GM21717 (cell line): Measurements from ENCODE around the gene ZNF746.

Experiments used
- ATAC-seq: cut with Tn5 transposase; IDR thresholded peaks from one replicate; pipeline ENCODE4 v1.9.1; 2021; ENCODE audit warnings: mild to moderate bottlenecking, moderate library complexity; ENCODE audit not compliant: unreplicated experiment

Gene ZNF746

DNA sequence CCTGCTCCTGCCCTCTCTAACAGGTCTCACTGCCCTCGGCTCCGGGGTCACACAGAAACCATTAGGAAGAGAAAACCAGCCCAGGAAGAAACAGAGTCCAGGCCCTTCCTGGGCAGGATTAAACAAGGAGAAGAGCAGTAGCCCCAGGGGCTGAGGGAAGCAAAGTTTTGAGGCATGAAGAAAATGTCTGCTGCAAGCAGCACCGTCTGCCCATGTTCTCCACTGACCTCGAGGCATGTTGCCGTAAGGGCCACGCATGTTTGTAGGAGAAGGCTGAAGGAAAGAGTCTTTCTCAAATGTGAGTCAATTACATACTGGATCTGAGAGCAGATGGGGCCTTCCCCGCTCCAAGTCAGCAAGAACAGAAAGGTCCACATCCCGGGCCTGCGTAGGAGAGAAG is 4.2 kb downstream of the ZNF746 start:
- no peak for ATAC-seq

- ATAC-seq, result no peak
Observed at GRCh38 chr7:149490083-149490760, 7.4 kb downstream of the ZNF746 start.

- ATAC-seq, result no peak
Observed at GRCh38 chr7:149489391-149490024, 8.1 kb downstream of the ZNF746 start.

GRCh38 chr7:149479568-149479967 is 18.0 kb downstream of the ZNF746 start:
- ATAC-seq, result no peak

- no peak for ATAC-seq
Observed at GRCh38 chr7:149478754-149479153, 18.9 kb downstream of the ZNF746 start.

DNA sequence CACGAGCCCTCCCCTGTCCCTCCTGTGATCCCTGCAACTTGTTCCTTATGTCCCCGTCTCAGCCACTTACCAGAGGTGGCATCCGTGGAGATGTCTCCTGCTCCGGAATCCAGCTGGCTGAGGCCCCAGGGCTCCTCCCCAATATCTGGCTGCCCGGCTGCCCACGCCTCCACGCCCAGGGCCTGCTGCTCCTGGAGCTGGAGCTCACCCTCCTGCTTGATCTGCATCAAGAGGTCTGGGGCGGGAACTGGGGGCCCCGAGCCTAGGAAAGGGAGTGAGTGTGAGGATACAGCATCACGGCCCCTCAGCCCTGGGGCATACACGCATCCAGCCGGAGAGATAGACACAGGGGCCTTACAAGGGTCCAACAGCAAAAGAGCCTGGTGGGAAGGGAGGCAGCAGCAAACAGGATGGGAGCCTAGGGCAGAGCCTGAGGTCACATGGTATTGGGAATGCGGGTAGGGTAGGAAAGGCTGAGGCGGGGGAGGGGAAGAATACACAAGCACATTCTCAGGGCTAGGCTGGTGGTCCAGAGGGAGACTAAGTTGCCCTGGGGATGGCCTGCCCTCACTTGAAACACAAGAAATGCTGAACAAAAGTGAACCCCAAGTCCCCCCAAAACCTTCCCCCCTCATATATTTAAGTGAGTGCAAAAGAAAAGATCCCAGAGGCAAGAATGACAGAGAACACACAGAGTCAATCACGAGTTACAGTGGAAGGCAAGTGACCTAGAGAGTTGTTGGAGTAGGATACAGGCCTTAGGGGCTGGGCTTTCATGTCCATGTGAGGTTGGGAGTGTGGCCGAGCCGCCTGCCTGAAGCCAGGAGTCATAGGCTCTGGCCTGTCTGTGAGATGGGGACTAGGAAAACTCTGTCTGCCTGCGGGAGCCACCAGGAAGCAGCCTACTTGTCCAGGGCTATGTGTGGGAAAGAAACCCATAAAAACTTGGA is 19.8 kb downstream of the ZNF746 start:
- ATAC-seq, result no peak

GRCh38 chr7:149476791-149477190 is 20.8 kb downstream of the ZNF746 start:
- no peak for ATAC-seq

DNA sequence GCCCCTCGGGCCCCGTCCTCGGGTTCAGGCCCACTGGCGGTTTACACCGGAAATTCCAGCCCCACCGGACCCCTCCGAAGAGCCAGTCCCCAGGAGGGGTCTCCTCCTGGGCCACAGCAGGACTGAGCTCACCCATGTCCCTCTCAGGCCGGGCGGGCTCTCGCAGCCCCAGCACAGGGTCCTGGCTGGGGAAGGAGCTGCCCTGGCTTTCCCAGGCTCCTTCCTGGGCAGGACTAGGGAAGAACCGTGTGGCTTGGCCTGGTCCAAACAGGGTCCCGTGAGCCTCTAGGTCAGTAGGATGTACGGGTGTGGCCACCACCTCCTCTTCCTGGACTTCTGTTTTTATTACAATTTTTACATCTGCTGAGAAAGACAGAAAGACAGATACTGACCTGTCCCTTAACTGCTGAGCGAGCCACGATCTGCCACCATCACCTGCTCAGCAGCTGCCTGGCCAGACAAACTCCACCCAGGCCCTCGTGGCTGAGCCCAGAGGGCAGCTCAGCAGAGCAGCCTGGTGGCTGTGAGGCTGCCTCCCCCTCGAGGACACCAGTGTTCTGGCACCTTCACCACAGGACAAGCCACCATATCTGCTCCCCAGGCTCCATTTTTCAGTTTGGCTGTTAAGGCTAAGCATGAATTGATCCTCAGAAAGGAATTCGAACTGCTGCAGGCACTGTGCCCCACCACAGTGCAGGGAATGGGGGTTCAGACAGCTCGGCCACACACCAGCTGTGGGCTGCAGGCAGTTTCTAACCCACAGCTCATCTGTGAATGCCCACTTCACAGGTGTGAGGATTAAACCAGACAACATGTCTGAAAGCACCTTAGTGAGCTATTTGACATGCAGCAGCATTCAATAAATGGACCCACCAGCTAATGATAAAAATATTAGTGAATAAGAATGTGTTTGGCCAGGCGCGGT is 22.2 kb downstream of the ZNF746 start:
- no peak for ATAC-seq

GRCh38 chr7:149474309-149475120 is 23.1 kb downstream of the ZNF746 start:
- no peak for ATAC-seq

GRCh38 chr7:149473251-149473650 is 24.4 kb downstream of the ZNF746 start:
- no peak for ATAC-seq

GRCh38 chr7:149471289-149471953 is 26.2 kb downstream of the ZNF746 start:
- no peak for ATAC-seq

DNA sequence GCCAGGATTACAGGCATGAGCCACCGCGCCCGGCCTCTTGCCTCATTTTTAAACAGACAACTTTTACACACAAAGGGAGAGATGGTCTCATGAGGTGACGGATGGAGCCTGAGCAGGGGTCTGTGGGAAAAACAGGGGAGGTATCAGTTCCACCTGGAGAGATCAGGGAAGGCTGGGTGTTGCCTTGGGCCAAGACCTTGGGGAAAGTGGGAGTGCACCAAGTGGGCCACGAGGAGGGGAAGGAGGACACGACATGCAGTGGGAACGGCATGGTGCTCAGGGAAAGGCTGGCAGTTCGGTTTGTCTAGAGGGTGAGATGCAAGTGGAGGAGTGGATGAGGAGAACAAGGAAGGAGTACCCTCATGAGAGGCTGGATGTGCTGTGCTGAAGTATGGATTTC is 27.8 kb downstream of the ZNF746 start:
- no peak for ATAC-seq

GRCh38 chr7:149468208-149468607 is 29.4 kb downstream of the ZNF746 start:
- no peak for ATAC-seq

GRCh38 chr7:149467321-149467859 is 30.2 kb downstream of the ZNF746 start:
- no peak for ATAC-seq

- no peak for ATAC-seq
Observed at GRCh38 chr7:149466364-149466763, 31.2 kb downstream of the ZNF746 start.

DNA sequence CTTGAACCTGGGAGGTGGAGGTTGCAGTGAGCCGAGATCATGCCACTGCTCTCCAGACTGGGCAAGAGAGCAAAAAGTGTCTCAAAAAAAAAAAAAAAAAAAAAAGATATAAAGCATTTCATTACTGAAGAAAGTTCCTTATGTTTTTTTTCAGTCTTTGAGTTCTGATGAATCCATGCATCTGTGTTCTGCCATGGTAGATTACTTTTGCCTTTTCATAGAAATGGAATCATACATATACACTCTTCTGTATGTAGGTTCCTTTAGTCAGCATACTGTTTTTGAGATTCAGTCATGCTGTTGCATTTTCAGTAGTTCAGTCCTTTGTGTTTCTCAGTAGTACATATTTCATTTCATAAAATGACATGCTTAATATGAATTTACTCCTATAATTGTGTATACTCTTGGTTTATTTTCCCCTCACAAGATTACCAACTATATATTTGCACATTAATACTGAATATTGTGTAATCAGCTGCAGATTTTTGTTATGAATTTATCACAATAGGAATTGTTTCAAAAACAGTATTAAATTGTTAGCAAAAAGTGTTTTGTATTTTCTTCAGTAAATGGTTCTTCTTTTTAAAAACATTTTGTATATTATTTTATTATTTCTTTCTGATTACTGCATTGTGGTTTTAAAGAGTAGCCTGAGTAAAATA is 34.0 kb downstream of the ZNF746 start:
- no peak for ATAC-seq

DNA sequence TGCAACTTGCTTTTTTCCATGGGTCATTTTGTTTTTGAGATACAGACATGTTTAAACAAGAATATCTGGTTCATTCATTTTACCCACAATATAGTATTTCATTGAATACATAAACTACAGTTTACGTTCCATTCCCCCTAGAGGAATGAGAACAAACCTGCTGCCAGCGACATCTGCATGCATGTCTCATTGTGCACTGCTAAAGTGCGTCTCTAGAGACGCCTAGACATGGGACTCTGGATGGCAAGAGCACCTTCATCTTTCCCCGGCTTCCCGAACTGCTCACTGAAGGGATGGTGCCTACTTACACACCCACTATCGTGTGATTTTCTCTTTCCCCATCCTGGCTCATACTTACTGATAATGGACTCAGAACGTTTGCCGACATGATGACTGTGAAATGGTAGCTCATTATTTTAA is 35.5 kb downstream of the ZNF746 start:
- ATAC-seq, result no peak

DNA sequence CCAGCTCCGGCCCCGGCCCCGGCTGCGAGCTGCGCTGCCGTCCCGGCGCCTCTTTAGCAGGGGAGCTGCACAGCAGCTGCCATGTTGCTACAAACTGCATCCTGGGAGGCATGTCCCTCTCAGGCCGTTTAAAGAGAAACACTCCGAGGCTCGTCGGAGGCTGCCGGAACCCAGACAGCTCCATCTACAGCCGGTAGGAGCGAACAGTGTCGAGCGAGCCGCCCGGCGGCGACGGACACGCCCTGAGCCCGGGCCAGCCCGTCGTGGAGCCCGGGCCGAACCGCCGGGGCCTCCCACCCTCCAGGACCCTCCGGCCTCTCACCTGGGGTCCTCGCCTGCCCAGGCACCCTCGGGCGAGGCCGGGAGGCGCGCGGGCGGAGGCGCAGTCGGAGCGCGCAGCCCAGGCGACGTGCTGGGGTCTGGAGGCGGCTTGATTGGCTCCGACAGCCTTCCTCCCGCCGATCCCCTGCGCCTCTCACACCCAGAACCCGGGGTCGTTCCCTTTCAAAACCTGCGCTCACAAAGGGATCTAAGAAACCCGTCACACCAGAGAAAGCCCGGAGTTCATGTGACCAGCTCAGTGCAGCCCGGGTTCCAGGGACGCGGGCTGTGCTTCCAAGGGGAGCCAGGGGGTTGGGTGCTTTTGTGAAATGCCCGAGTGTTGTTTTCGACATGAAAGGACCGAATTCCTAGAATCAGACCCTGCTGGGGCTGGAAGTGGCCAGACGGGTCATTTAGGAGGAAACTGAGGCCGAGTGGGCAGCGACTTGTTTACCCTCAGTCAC is 36.9 kb downstream of the ZNF746 start, which contains the start of gene ZNF777:
Gene ZNF777, minus strand, starts transcription at position 570 of the 785 bp plus-strand sequence. CDS start 5,040 bp downstream, outside the sequence.
- peak; percentile 97 for ATAC-seq
